GM12878 (cell line): ENCODE measurements around the gene SP8.

Source experiments
- CTCF ChIP-seq, 3 experiments: IDR thresholded peaks in 2 of 3; conservative IDR thresholded peaks in 1 of 3; 2 replicates each; pipeline ENCODE4 v1.5.1; 2011; ENCODE audit warnings: low read depth in 3 of 3, low read length in 3 of 3, mild to moderate bottlenecking in 3 of 3, control low read depth in 2 of 3, moderate library complexity in 2 of 3, inconsistent platforms in 1 of 3, mixed read lengths in 1 of 3; ENCODE audit not compliant: control insufficient read depth in 2 of 3, insufficient read depth in 1 of 3; ENCODE audit errors: extremely low read depth in 1 of 3
- FOS ChIP-seq: IDR thresholded peaks from 3 replicates; pipeline ENCODE4 v1.6.1; 2011; ENCODE audit warnings: borderline replicate concordance; ENCODE audit not compliant: insufficient read length; ENCODE audit errors: extremely low read depth
- JUND ChIP-seq: IDR thresholded peaks from 2 replicates; pipeline ENCODE4 v1.6.1; 2012; ENCODE audit warnings: low read depth, mild to moderate bottlenecking, low read length, improper control_type of control experiment, moderate library complexity
- MLLT1 ChIP-seq: fragments of 450-650 bp; IDR thresholded peaks from 2 replicates; pipeline ENCODE4 v1.6.1; 2016; ENCODE audit warnings: mild to moderate bottlenecking
- NFYA ChIP-seq: IDR thresholded peaks from 2 replicates; pipeline ENCODE4 v1.6.1; 2011; ENCODE audit warnings: low read depth, mild to moderate bottlenecking, low read length, improper control_type of control experiment, borderline replicate concordance
- SPI1 ChIP-seq: IDR thresholded peaks from 2 replicates; pipeline ENCODE4 v1.6.1; 2011; ENCODE audit warnings: low read depth, mild to moderate bottlenecking, low read length, moderate library complexity, borderline replicate concordance; ENCODE audit not compliant: insufficient read depth

GRCh38 chr7:20796500-20796899 lies 9.8 kb upstream of the SP8 start:
- TF ChIP-seq NFYA, result no peak
- no peak for TF ChIP-seq FOS
- no peak for TF ChIP-seq CTCF (IDR thresholded peaks at IDR 0.05 in 2 of 3, conservative IDR thresholded peaks at IDR 0.05 in 1 of 3; ENCODE audit: control insufficient read depth in 2 of 3, extremely low read depth in 1 of 3, insufficient read depth in 1 of 3, low read depth in 3 of 3, low read length in 3 of 3)
- no peak for TF ChIP-seq SPI1
- TF ChIP-seq MLLT1, result no peak
- TF ChIP-seq JUND, result no peak
